NCI-H2196 treated with DMSO at 0.1 percent for 48 hours (cell line): Measurements from ENCODE around the gene GNAT2.

Experiments
- DNase-seq: peaks from one replicate; lab custom pipeline; 2025; ENCODE audit not compliant: unreplicated experiment; lab: John Stamatoyannopoulos, UW

GNAT2 gene

GRCh38 chr1:109566982-109567381 lies 52.4 kb downstream of the GNAT2 start:
- no peak for DNase-seq

GRCh38 chr1:109565241-109565640 lies 54.2 kb downstream of the GNAT2 start:
- DNase-seq: no peak

- DNase-seq: no peak
These were observed 55.1 kb downstream of the GNAT2 start for GRCh38 chr1:109564194-109564878.

- no peak for DNase-seq
These were observed 59.4 kb downstream of the GNAT2 start for GRCh38 chr1:109559995-109560394.

GRCh38 chr1:109557520-109557919 lies 61.9 kb downstream of the GNAT2 start:
- DNase-seq: no peak

- no peak for DNase-seq
These were observed 62.9 kb downstream of the GNAT2 start for GRCh38 chr1:109556563-109556962.
